AG04449 (cell line): ENCODE data around the gene TUSC2.
A peak's percentile ranks its signal among the peaks of the same experiment; 100 is the strongest.

Experiments used
- CTCF ChIA-PET: fragments of 350-600 bp; formaldehyde crosslinking; extraction: SDS; loops from one replicate; lab custom pipeline; 2021; ENCODE audit warnings: antibody characterized with exemption; lab: Yijun Ruan, JAX
- POLR2A ChIA-PET: fragments of 400-600, 350-600 bp; formaldehyde crosslinking; extraction: SDS; loops from one replicate; lab custom pipeline; 2020; ENCODE audit warnings: antibody characterized with exemption, inconsistent platforms; lab: Yijun Ruan, JAX
- DNase-seq: peaks from one replicate; pipeline ENCODE4 v3.0.0-alpha.2; 2010; ENCODE audit warnings: low read depth, low spot score
- H3K4me3 ChIP-seq: 2 replicates; pipeline ENCODE4 v1.5.1; 2011; ENCODE audit warnings: low read depth, mild to moderate bottlenecking, control low read depth, low read length
- TF ChIP-seq, protein P1 (sequence below): IDR thresholded peaks from one replicate; pipeline ENCODE4 v1.5.1; 2011; ENCODE audit warnings: mild to moderate bottlenecking, moderate library complexity, low read length, control low read depth, inconsistent platforms; ENCODE audit not compliant: insufficient read depth; ENCODE audit errors: missing control alignments

The TUSC2 gene

DNA sequence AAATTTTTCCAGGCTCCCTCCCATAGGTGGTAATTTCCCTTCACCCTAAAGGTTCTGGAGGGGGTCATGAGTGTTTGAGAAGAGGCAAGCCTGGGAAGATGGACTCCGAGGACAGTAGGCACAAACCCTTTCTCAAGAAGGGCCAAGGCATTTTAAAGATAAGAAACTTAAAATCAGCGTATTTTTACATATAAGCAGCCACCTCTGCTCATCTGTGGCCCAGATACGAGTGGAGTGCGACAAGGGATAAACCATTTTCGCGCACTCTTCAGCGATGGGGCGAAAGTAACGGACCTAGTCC lies 12.1 kb upstream of the TUSC2 start:
- ChIA-PET CTCF (interaction anchor here (0.8 to 4.9 kb wide), 6 partner anchors 9 to 210 kb away, joined by 3 to 46 read pairs (median 6); partner anchors contain the start of genes CYB561D2, NPRL2 and TMEM115), POLR2A (interaction anchor here (1.1 kb wide), 2 partner anchors 10 to 17 kb away, joined by 3 read pairs; partner anchors contain the start of genes CYB561D2 and NPRL2)
- no peak for DNase-seq
- H3K4me3 ChIP-seq = peak overlapping the region; percentile 63
- TF ChIP-seq, protein P1, sequence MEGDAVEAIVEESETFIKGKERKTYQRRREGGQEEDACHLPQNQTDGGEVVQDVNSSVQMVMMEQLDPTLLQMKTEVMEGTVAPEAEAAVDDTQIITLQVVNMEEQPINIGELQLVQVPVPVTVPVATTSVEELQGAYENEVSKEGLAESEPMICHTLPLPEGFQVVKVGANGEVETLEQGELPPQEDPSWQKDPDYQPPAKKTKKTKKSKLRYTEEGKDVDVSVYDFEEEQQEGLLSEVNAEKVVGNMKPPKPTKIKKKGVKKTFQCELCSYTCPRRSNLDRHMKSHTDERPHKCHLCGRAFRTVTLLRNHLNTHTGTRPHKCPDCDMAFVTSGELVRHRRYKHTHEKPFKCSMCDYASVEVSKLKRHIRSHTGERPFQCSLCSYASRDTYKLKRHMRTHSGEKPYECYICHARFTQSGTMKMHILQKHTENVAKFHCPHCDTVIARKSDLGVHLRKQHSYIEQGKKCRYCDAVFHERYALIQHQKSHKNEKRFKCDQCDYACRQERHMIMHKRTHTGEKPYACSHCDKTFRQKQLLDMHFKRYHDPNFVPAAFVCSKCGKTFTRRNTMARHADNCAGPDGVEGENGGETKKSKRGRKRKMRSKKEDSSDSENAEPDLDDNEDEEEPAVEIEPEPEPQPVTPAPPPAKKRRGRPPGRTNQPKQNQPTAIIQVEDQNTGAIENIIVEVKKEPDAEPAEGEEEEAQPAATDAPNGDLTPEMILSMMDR = no peak

DNA sequence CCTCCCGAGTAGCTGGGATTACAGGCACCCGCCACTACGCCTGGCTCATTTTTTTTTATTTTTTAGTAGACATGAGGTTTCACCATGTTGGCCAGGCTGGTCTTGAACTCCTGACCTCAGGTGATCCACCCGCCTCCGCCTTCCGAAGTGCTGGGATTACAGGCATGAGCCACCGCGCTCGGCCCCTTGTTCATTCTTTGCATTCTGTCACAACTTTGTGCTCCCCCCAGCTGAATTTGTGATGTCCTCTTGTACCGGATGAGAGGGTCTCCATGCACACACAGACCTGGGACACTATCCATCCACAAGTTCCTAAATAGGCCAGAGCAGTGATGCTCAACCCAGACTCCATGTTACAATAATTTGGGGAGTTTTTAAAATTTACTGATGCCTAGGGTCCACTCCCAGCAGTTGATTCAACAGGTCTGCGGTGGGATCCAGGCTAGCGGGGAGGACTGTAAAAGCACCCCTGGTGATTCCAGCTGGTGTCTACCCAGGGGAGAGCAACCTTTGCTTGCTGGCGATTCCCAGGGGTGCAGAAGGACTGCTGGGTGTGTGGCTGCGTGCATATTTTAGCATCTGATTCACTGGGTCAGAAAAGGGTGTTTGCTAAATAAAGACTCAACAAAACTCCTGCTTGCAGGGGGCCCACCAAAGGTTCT lies 11.6 kb upstream of the TUSC2 start:
- peak overlapping the region; percentile 63 for H3K4me3 ChIP-seq
- ChIA-PET CTCF (interaction anchor here (1.5 to 4.9 kb wide), 4 partner anchors 9 to 210 kb away, joined by 5 to 46 read pairs (median 8); partner anchors contain the start of genes CYB561D2 and NPRL2), POLR2A (no interaction called here)
- DNase-seq = no peak
- TF ChIP-seq, protein P1 = no peak

DNA sequence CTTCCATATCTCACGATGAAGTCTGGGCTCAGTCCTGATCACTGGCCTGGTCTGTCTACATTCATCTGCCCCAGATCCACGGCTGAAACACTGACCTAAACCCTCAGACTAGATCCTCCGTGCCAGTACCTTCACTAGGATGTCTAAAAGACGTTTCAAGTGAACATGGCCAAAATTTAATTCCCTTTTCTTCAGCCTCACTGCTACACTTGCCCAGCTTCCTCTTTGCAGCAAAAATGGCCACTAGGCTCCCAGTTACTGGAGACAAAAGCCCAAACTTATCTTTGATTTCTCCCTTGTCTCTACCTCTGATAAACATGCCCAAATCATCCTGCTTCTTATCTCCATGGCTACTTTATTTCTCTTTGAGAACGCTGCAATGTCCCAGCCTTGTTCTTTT lies 10.9 kb upstream of the TUSC2 start:
- ChIA-PET CTCF (interaction anchor here (3.0 to 4.9 kb wide), 2 partner anchors 10 to 15 kb away, joined by 11 to 46 read pairs; partner anchors contain the start of genes CYB561D2 and NPRL2), POLR2A (interaction anchor here (1.9 kb wide), 1 partner anchor 12 kb away, joined by 10 read pairs; the partner anchor contains the start of genes CYB561D2 and NPRL2)
- no peak for DNase-seq
- H3K4me3 ChIP-seq = peak overlapping the region; percentile 8
- TF ChIP-seq, protein P1 = no peak

DNA sequence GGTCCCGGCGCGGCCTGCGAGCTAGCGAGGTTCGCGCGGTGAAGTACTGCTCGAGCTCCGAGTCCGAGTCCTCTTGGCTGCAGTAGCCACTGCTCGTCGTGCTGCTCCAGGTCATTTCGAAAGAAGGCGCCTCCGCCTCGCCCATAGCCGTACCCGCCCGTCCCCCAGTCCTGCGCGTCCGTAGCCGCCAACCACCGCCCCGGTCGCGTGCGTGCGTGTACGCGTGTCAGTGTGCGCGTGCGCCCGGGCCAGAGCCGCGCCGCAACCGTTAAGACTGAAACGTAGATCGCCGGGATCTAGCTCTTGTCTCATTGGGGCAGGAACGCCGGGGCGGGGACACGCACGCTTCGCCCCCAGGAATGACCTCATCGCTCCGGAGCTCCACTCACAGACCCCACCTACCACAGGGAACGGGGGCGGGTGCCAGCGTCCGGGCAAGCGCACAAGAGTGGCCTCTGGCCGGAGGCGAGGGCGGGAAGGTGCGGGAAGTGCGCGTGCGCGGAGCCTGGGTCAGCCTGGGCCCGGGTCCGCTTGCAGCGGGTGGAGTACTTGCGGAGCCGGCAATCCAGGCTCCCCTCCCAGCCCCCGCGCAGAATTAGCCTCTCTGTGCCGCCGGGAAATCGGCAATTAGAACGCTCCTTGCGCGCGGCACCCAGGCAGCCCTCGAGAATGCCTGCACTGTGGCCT lies 9.3 kb upstream of the TUSC2 start:
- ChIA-PET CTCF (interaction anchor here (0.8 to 4.9 kb wide), 6 partner anchors 9 to 205 kb away, joined by 3 to 46 read pairs (median 6); partner anchors contain the start of genes CYB561D2, HYAL2, NPRL2 and TUSC2), POLR2A (interaction anchor here (0.6 to 1.9 kb wide), 10 partner anchors 9 to 1818 kb away, joined by 3 to 31 read pairs (median 3); partner anchors contain the start of genes CYB561D2, DCAF1, HYAL2 and HYAL3)
- peak overlapping the region; percentile 92 for H3K4me3 ChIP-seq
- TF ChIP-seq, protein P1 = no peak
- peak; percentile 96 for DNase-seq

DNA sequence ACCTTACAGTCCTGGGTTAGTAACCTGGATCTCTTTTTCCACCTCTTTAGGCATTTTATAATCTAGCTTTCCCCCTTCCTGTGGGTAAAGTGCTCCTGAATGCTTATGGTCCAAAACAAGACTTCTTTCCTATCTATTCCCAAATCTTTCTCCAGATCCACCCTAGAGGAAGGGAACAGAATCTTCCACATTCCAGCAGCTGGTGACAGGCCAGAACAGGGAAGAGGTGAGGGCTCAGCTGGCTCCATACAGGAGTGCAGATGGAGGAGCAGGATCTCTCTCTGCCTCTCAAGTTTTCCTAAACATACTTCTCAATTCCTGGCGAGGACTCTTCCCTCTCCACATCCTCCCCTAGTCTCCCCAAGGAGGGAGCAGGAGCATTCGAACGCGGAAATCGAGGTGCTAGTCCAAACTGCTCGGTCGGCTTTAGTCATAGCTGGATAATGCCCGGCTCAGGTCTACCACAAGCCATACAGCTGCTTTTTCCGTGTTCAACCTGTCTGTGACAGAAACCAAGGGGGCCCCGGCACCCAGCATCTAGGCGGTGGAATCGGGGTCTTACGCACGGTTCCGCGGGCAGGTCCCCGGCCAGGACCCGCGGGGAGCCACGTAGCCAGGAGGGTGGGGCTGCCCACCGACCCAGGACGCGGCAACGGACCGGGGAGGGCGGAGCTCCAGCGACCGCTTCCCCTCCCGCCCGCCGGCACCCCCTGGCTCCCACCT lies 8.6 kb upstream of the TUSC2 start:
- TF ChIP-seq, protein P1 = no peak
- H3K4me3 ChIP-seq = peak overlapping the region; percentile 92
- POLR2A ChIA-PET = interaction anchor here (0.6 to 1.9 kb wide), 9 partner anchors 8 to 1818 kb away, joined by 3 to 31 read pairs (median 3); partner anchors contain the start of genes CYB561D2, DCAF1, HYAL3 and NAA80
- no peak for DNase-seq
- CTCF ChIA-PET = interaction anchor here (0.8 to 4.9 kb wide), 11 partner anchors 9 to 213 kb away, joined by 3 to 46 read pairs (median 4); partner anchors contain the start of genes CYB561D2, HYAL2, NPRL2 and TUSC2
